Fibroblast of upper back skin (primary cell): ENCODE results near the gene C17orf50.
"Not testable (repeated sequence)": the region's sequence is repeated elsewhere in the genome, so short reads cannot be mapped to it uniquely, and the experiment has no call there.

Experiments
- DNase-seq: peaks from one replicate; pipeline ENCODE4 v3.0.0-alpha.2; 2013

C17orf50 gene

DNA sequence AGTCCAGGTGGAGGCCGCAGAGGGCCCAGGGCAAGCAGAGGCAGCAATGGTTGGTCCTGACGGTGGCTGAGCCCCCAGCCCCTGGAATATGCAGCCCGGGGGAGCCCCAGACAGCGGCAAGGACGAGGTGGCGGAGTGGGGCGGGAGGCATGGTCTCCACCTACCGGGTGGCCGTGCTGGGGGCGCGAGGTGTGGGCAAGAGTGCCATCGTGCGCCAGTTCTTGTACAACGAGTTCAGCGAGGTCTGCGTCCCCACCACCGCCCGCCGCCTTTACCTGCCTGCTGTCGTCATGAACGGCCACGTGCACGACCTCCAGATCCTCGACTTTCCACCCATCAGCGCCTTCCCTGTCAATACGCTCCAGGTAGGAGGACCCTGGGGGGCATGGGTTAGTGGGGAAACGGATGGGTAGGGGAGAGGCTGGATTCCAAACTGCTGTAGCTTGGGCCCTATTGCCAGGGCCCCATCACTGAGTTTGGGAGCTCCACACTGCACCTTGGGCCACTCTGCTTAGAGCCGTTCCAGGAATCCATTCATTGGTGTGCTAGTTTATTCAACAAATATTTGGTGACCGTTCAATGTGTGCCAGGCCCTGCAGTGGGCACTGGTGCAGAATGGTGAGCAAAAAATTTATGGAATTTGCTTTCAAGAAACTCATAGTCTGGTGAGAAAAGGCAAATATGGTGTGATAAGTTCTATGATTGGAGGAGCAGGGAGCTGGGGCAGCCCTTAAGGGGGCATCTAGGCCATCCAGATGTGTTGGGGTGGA is 25.5 kb upstream of the C17orf50 start:
- no peak for DNase-seq

GRCh38 chr17:35736236-35736635 is 24.5 kb upstream of the C17orf50 start:
- no peak for DNase-seq

DNA sequence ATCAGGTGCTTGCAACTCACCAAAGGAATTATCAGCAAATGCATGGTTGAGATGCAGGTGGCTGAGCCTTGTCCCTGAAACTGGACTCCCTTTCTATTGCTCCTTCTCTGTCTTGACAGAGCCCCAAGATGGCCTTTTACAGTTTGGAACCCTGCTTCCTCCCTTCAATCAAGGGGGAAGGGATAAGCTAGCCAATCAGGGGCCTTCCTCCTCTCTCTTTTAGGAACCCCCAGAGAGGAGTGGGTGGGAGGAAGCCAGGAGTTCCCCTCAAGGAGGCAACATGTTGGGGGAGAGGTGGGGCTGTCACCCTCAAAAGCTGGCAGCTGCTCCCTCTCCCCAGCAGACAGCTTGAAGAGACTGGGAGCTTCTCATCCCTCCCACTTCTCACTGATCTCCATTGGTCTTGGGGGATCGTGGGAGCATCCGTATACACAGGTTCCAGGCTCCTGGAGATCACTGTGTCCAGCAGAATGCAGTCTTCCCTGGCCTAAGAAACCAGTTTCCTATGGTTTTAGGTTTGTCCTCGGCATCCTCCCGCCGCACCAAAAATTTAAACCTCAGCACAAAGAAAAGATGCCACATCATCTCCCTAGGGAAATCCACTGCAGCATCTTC is 22.1 kb upstream of the C17orf50 start:
- no peak for DNase-seq

GRCh38 chr17:35740216-35740615 is 20.5 kb upstream of the C17orf50 start:
- DNase-seq: no peak

DNA sequence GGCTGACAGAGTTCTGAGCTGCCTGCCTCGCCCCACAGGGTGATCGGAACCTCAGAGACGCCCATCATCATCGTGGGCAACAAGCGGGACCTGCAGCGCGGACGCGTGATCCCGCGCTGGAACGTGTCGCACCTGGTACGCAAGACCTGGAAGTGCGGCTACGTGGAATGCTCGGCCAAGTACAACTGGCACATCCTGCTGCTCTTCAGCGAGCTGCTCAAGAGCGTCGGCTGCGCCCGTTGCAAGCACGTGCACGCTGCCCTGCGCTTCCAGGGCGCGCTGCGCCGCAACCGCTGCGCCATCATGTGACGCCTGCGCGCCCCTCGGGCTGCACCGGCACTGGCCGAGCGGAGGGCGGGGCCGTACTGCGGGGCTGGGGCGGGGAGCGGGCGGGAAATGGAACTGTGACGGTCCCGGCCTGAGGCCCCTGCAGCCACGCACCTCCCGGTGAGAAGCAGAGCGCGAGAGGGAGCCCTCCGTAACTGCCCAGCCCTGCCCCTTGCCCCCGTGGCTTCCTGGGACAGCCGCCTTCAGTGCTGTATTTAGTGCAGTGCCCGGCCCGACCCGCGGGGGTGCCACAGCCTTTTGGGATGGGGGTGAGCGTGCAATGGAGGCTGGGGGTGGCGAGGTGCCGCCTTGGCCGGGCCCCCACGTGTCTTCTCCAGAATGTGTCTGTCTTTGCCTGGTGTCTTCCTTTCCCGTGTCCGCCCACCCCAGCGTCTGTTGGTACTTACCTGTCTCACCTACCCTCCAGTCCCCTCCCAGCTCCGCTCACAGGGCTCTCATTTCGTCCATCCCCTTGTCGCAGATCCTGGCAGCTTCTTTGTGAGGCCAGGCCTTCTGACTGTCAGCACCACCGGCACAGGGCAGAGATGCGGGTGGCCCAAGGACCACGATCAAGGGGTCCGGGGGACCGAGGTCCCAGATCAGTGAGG is 19.4 kb upstream of the C17orf50 start:
- DNase-seq: no peak

- DNase-seq: no peak
These were observed 18.2 kb upstream of the C17orf50 start for GRCh38 chr17:35742496-35742895.

- DNase-seq: no peak
These were observed 17.7 kb upstream of the C17orf50 start for GRCh38 chr17:35742896-35743477.

DNA sequence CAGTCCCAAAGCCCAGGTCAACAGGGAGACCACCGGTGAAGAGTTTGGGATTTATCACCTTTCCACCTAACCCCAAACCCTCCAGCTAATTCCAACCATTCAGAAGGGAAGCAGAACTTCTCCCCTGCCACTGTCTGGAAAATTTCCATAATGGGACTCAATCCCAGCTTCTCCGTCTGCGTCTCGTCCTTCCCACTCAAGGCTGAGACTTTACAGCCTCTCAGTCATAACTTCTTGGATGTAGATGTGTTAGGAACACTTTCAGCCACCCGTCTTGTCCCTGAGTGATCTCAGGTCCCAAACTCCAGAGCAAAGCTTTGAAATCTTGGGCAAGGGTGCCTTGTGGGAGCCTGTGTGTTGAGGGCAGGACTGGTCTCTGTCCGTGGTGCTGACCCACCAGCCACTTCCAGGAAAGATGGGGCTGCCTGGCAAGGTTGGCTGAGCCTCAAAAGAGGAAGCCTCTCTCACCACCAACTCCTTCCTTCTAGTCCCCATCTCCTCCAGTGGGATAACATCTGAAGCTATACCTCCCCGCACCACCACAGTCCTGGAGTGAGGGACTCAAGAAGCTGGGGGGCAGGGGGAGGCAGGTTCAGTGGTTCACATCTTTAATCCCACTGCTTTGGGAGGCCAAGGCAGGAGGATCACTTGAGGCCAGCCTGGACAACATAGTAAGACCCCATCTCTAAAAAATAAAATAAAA is 16.9 kb upstream of the C17orf50 start:
- peak; percentile 40 for DNase-seq

DNA sequence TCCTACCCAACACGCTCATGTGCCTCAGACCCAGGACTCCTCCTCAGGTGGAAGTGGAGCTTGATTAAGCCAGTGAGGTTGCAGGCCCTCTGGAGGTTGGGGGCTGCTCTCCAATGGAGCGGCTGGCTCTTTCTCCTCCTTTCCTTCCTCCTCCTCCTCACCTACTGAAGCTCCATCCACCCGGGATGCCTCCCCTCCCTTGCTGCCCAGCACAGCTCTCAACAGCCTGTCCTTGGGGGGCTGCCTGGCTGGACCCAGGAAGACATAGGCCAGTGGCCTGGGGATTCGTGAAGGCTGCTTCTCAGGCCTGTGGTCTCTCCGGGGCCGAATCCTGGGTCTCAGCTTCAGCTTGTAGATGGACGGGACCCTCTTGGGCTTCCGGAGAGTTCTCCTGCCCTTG is 15.9 kb upstream of the C17orf50 start:
- DNase-seq: no peak

- DNase-seq: no peak
These were observed 15.4 kb upstream of the C17orf50 start for GRCh38 chr17:35745246-35745645.

- DNase-seq: no peak
These were observed 14.9 kb upstream of the C17orf50 start for GRCh38 chr17:35745749-35746320.

GRCh38 chr17:35747540-35748017 is 13.1 kb upstream of the C17orf50 start:
- peak; percentile 72 for DNase-seq

GRCh38 chr17:35748341-35748841 is 12.3 kb upstream of the C17orf50 start:
- no peak for DNase-seq

DNA sequence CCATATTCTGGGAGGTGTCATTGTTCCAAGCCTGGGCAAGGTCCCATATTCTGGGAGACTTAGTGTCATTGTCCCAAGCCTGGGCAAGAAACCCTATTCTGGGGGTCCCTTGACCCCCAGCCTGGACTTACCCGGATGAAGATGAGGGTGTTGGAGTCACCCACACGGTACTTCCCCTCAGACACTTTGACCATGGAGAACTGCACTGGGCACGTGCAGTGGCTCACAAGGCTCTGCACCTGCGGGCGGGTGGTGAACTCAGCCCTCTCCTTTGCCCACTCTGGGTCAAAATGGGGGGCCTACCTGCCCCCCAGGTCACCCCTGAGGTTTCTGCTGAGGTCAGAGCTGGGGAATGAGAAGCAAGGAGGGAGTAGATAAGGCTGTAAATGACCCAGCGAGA is 11.7 kb upstream of the C17orf50 start:
- DNase-seq: no peak

DNA sequence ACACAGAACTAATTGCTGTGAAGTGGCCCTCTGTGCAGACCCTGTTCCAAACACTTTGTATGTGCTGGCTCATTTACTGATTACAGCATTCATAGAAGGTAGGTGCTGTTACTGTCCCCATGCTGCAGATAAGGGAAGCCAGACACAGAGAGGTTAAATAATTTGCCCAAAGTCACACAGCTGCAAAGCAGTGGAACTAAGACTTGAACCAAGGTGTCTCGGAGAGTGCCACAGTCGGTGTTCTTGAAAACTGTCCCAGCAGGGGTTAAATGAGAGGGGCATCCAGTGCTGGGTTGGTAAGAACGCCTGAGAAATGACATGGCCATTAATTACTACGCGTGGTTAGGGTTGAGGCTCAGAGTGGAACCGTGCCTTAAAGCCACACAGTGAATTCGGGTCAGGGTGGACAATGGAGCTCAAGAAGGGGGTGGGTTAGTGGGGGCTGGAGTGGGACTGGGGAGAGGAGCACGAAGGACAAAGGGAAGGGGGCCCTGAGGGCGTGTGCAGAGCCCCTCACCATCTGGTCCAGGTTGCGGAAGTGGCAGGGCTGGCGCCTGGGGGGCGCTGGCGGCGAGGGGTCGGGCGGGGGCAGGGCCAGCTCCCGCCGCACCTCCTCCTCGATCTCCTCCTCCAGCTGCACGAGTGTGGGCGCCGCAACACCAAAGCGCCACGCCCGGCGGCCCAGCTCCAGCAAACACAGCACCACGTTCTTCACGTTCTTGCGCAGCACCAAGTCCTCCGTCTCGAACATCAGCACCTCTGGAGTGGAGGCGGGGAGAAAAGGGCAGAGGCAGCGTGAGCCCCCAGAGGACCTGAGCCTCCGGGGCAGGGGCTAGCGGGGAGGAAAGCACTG is 10.9 kb upstream of the C17orf50 start:
- DNase-seq: peak; percentile 36

DNA sequence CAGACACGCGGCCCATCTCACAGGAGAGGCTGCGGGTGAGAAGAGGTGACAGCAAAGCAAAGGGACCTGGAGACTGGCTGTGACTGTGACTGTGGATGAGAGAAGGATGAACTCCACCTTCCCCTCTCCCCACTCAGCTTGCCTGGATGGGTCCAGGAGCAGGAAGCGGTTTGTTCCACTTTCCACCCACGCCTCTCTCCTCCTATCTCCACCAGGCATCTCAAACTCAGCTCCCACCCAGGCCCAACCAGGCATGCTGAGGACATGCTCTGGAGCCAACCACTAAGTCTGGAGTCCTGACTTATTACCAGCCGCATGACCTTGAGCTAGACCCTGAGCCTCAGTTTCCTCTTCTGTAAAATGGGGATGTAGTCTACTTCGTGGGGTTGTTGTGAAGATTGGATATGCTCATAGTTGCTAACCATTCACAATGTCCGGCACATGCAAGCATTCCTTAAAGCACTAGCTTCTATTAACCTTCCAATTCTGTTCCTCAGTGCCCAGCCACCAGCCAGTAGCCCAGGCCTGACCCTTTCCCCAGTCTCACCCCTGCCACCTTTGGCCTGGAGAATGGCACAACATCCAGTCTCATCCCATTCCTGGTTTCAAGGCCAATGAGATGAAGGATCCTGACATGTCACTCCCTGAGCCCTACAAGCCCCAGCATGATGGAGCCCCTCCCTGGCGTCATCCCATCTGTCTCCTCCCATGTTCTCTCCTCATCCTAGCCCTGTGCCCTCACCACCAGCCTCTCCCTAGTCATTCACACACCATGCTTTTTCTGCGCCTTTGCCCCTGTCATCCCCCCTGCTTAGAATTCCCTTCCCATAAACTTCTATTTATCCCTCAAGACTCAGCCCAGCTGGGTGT is 9.9 kb upstream of the C17orf50 start:
- DNase-seq: no peak

- not testable (repeated sequence) for DNase-seq
These were observed 9.1 kb upstream of the C17orf50 start for GRCh38 chr17:35751541-35751940.

DNA sequence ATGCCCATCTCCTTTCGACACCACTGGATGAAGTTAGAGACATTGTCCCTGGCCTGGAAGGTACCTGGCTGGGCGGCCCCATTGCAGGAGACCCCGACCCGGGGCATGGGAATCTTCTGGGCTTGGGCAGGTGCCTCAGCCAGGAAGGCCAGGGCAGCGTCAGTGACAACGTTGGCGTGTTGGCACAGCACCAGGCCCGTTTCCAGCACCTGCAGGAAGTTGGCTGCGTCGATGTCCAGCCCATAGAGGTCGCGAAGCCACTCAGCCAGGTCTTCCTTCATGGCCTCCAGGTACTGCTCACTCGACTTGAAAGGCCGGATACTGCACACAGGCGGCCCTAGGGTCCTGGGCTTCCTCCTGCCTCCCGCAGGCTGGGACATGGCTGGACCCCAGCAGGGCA is 8.2 kb upstream of the C17orf50 start:
- DNase-seq: no peak

DNA sequence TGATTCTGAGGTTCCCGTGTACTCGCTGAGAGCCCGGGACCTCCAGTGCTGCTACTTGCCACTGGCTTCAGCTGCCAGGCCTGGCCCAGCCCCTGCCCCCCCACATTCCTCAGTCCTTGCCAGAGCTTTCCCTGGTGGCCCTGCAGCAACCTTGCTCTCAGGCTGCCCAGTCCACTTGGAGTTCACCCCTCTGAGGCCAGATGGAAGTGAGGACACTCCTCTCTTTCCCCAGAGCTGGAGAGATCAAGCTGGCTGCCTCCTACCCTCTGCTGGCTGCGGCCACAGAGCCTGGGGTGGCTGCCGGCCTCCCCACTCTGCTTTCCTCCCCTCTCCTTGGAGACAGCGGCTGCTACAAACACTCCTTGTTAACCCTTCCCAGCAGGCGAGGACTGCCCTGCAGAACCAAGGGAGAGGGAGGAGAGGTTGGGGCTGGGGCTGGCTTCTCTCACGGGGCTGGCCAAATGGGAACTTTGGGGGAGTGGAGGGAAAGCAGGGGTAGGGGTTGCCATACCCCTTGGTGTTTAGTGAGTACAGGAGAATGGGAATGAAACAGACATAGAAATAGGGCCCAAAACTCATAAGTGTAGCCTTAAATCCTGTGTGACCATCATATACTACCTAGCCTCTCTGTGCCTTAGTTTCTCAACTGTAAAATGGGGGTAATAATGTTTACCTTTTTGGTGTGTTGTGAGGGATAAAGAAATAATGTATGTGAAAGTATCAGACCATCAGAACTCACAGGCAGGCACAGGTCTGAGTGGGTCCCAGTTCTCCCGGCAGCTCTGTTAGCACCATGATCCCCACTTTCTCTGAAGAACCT is 7.5 kb upstream of the C17orf50 start, which contains the start of gene GAS2L2:
Gene GAS2L2 (minus strand): TSS at position 295 of the 820 bp plus-strand sequence. CDS start 389 bp downstream, outside the sequence.
- DNase-seq: no peak
